Stomach (tissue), 4 donors: ENCODE results near the gene RNU1-3.
"Not testable (repeated sequence)": the region's sequence is repeated elsewhere in the genome, so short reads cannot be mapped to it uniquely, and the experiment has no call there.

ENCODE experiments used
- EP300 ChIP-seq: sonication (generic); formaldehyde crosslinking; IDR thresholded peaks from one replicate; pipeline ENCODE4 v1.6.1; 2017; ENCODE audit warnings: antibody characterized with exemption
- TF ChIP-seq, protein P1 (sequence below), 7 experiments: fragments of 450-650 bp in 4 of 7; fragments of 200-600 bp in 3 of 7; sonication (generic) in 3 of 7; IDR thresholded peaks; one replicate each; pipeline ENCODE4 v1.5.1; 2016 to 2019; ENCODE audit warnings: antibody characterized with exemption in 7 of 7, control low read depth in 2 of 7, mild to moderate bottlenecking in 1 of 7

DNA sequence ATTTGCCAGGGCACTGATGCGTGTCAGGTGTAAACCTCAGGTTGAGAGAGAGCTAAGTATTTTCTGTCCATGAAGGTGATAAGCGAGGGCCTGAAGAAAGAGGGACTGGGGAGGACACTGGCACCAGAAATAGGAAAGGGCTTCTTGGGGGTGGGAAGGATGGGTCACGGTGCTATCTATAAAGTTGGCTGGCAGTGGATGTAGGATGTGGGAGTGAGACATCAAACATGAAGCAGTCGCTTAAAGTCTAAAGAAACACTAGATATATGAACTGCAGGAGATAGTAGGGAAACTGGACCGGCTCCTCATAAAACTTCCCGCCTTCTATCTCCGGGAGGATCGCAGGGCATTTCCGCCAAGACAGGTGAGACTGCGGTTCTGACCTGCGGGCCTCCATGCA is 912 bp downstream of the RNU1-3 start:
- TF ChIP-seq EP300: not testable (repeated sequence)
- TF ChIP-seq, protein P1, sequence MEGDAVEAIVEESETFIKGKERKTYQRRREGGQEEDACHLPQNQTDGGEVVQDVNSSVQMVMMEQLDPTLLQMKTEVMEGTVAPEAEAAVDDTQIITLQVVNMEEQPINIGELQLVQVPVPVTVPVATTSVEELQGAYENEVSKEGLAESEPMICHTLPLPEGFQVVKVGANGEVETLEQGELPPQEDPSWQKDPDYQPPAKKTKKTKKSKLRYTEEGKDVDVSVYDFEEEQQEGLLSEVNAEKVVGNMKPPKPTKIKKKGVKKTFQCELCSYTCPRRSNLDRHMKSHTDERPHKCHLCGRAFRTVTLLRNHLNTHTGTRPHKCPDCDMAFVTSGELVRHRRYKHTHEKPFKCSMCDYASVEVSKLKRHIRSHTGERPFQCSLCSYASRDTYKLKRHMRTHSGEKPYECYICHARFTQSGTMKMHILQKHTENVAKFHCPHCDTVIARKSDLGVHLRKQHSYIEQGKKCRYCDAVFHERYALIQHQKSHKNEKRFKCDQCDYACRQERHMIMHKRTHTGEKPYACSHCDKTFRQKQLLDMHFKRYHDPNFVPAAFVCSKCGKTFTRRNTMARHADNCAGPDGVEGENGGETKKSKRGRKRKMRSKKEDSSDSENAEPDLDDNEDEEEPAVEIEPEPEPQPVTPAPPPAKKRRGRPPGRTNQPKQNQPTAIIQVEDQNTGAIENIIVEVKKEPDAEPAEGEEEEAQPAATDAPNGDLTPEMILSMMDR (IDR thresholded peaks at IDR 0.05): not testable (repeated sequence)
